ENCODE data around the gene ELSPBP1. TPM values are rescaled to one million over a fixed set of nuclear protein-coding genes. Genes with fewer than 3 reads are reported as not detected.

ELSPBP1 gene
- total and polyA plus RNA-seq, 2 donors (not counting 1 experiment from before 2014, with no cell fraction given) = not detected

- H3K4me2 ChIP-seq (replicated peaks; ENCODE audit: low read depth, low read length, poor library complexity, severe bottlenecking) = no peak overlapping the region
- WGBS (ENCODE audit: insufficient coverage) = 36% methylated on average over 10 of the region's 10 CpGs
These were observed 3.1 kb upstream of the ELSPBP1 start for GRCh38 chr19:47991191-47991808.

More at GRCh38 chr19:47991191-47991808, 3.1 kb upstream of the ELSPBP1 start:
- H3K79me2 ChIP-seq (ENCODE audit: control insufficient read depth, insufficient read depth, low read length) = no peaks in the 10 kb centered on the region
- H4K20me1 ChIP-seq (ENCODE audit: control insufficient read depth, insufficient read depth, low read length, poor library complexity, severe bottlenecking) = no peaks in the 10 kb centered on the region
- POLR2A ChIA-PET = no interaction called here
- H3K4me3 Mint-ChIP-seq = no peak overlapping the region
- no peak overlapping the region for H3K4me3 ChIP-seq (ENCODE audit: control extremely low read depth in 1 of 5, extremely low read depth in 1 of 5, insufficient read depth in 1 of 5, low read depth in 2 of 5, low read length in 4 of 5)
- CTCF ChIA-PET = interaction anchor here (0.7 kb wide), 1 partner anchor 16 kb away, joined by 3 read pairs; no protein-coding TSS in a partner anchor
- DNase-seq (no peak), ATAC-seq (ENCODE audit: low read depth) (no peak)
- H3K4me1 ChIP-seq (ENCODE audit: control insufficient read depth in 2 of 2, insufficient read depth in 2 of 2, low read length in 2 of 2) = no peaks in the 10 kb centered on the region
- no peaks in the 10 kb centered on the region for H3K9me3 ChIP-seq (ENCODE audit: control extremely low read depth in 1 of 3, control insufficient read depth in 2 of 3, insufficient read depth in 1 of 3, low read length in 2 of 3)
- TF ChIP-seq CTCF (IDR thresholded peaks at IDR 0.05) = no peak
- no peak for TF ChIP-seq EZH2 (IDR thresholded peaks at IDR 0.05; ENCODE audit: borderline replicate concordance, insufficient read depth, low read depth, low read length, poor library complexity, severe bottlenecking)
- H3K9ac ChIP-seq (ENCODE audit: low read length) = no peak overlapping the region
- H3K27ac ChIP-seq (ENCODE audit: low read length in 2 of 2) = no peak overlapping the region
- intact Hi-C loops (cut with micrococcal nuclease) = no loop called here
- H3K9me3 Mint-ChIP-seq (ENCODE audit: insufficient read depth) = no peaks in the 10 kb centered on the region
- H3K4me1 Mint-ChIP-seq = no peaks in the 10 kb centered on the region
- H3K27me3 Mint-ChIP-seq = peaks cover 26% of the 10 kb centered on the region
- no peak overlapping the region for H2AFZ ChIP-seq (ENCODE audit: insufficient read depth, low read depth, low read length, poor library complexity, severe bottlenecking)
- peaks cover 0 to 11% (median 0%) of the 10 kb centered on the region in 4 experiments for H3K27me3 ChIP-seq (replicated peaks in 1 of 4; ENCODE audit: control extremely low read depth in 1 of 4, control insufficient read depth in 3 of 4, insufficient read depth in 4 of 4, low read length in 3 of 4)
- H3K27ac Mint-ChIP-seq = no peak overlapping the region
- H3K36me3 ChIP-seq (replicated peaks in 1 of 2; ENCODE audit: control extremely low read depth in 1 of 2, control insufficient read depth in 1 of 2, extremely low read depth in 1 of 2, insufficient read depth in 2 of 2, low read length in 1 of 2) = no peaks in the 10 kb centered on the region

Measured in B cell (primary cell).